NCI-H446 (cell line): ENCODE results near the gene MGLL.

Experiments used
- DNase-seq, 2 experiments: peaks; one replicate each; lab custom pipeline; 2025; lab: John Stamatoyannopoulos, UW

The MGLL gene

DNA sequence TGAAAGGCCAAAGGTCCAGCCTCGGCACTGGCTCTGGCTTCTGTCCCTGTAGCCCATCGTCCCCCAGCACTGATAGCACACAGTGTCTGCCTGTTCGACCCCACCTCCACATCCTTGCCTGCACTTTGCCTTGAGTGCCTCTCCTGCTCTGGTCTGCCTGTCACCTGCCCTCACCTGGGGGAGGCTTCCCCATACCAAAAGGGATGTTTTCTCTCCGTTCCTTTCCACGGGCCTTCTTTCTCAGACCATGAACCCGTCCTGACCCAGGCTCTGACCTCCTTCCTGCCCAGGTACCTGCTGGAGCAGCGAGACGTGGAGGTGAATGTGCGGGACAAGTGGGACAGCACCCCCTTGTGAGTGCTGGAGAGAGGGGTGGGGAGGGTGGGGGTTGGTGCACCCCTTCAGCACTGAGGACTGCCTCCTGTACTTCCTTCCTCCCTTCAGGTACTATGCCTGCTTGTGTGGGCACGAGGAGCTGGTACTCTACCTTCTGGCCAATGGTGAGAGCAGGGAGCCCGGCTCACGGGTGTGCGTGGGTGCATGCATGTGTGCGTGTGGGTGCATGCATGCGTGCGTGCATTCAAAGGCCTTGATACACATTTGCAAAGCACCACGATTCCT, 148.1 kb downstream of the MGLL start:
- no peak for DNase-seq

DNA sequence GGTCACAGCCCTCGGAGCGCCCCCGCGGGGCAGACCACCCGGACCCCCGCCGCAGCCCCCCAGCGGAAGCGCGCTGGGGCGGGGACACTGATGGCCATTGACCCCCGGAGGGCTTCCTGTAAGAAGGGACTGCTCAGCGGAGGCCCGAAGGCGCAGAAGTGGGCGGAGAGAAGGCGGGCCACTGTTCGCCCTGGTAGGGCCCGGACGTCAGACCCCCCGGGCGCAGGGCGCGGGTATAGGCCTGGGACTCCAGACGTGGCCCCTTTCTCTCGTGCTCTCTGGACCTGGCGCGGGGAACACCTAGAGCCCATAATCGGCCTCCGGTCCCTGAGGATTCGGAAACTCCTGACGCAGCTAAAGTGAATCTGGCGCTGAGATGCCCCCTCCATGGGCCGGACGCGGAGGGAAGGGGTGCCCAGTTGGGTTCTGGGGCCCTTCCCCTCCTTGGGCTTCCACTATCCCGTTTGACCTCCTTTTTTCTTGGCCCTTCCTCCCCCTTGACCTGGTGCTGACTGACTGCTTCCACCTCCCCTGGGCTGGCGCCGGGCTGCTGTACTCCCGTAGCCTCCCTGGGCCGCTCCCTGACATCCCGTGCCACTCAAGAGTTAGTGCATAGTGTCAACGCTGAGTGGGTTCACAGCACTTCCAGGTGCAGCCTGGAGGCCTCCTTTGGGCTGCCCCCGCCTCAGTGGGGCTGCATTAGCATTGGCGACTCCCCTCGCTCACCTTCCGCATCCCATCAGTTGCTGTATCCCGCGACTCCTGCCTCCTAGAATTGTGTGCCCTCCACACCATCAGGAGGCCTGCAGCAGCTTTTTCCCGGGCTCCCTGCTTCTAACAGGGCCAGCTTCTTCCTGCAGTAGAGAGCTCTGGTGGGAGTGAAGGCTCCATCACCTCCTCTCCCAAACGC, 148.9 kb downstream of the MGLL start:
- DNase-seq = peak in 1 of 2 experiments; percentile 43

DNA sequence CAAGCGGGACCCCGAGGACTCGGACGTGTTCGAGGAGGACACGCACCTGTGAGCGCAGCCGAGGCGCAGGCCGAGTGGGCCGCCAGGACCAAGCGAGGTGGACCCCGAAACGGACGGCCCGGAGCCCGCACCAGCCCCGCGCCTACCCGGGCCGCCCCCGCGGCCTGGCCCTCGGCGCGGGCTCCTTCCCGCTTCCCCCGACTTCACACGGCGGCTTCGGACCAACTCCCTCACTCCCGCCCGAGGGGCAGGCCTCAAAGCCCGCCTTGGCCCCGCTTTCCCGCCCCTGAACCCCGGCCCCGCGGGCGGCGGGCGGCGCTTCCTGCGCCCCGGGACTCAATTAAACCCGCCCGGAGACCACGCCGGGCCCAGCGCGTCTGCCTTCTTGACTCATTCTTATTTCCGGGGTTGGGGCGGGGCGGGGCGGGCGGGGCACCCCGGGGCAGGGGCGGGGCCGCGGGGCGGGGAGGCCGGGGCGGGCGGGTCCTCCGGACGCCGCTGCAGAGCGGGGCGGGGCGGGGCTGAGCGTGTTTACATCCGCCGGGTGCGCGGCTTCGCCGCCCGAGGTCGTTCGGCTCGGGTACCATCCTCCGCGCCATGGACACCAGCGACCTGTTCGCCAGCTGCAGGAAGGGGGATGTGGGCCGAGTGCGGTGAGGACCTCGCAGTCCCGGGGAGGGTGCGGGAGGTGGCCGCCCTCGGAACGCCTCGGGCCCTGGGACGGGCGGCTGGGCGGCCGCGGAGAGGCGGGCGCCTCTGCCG, 149.7 kb downstream of the MGLL start, which contains the start of gene ABTB1:
TSS of gene ABTB1 (plus strand) at position 524 of the 762 bp plus-strand sequence. CDS start at position 598, 74 bp downstream.
- peak; percentile 43 to 83 for DNase-seq

DNA sequence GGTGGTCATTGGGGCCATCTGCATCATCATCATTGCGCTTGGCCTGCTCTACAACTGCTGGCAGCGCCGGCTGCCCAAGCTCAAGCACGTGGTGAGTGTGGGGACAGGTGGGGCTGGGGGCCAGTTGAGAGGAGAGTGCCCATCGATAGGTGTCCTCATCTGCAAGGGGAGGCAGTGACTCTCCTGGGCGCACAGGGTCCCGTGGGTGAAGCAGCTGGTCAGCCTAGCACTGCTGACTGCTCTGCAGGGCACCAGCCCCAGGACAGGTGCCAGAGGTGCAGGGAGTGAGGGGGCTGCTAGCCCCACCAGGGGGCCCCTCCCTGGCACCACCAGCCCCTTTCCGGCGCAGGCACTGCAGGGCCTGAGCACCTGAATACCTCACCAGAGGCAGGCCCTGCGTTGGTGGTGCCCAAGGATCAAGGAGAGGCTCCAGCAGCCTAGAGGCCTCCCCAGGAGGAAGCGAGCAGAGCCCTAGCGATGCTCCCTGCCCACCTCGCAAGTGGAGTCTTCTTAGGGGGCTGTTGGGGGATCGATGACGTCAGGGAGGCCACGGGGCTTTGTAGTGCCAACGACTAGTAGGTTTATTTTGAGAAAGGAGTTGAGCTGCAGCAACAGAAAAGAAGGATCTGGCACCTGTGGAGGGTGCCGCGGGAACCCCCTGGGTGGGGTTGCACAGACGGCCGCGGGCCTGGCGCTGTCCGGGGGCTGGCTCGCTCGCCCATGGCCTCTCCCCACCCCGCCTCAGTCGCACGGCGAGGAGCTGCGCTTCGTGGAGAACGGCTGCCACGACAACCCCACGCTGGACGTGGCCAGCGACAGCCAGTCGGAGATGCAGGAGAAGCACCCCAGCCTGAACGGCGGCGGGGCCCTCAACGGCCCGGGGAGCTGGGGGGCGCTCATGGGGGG, 150.5 kb downstream of the MGLL start:
- no peak for DNase-seq

DNA sequence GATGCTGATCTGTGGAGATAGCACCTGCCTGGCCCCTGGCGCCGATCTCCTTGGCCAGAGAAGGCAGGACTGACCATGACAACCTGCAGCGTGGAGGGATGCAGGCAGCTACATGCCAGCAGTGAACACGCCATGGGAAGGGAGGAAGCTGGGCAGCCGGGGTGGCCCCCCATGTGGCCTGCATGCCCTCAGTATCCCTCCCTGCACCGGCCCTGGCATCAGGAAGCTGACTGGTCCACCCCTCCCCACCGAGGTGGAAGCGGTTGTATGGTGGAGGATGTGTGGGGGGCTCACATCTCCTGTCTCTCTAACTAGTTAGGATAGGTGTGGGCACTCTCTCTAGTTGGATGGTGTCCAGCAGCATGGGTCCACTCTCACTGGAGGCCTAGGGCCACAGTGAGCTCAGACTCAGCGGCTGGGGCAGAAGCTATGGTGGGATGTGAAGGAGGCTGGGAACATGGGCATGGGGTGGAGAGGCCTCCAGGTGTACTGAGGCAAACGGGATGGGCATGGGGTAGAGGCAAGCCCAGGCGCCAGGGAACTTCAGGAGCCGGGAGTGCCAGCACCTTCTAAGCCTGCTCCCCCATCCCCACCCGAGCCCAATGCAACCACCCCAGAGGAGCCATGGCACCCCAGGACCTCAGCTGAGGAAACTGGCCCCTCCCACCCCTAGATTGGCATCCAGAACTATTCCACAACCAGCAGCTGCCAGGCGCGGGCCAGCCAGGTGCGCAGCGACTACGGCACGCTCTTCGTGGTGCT, 151.4 kb downstream of the MGLL start:
- DNase-seq = no peak

DNA sequence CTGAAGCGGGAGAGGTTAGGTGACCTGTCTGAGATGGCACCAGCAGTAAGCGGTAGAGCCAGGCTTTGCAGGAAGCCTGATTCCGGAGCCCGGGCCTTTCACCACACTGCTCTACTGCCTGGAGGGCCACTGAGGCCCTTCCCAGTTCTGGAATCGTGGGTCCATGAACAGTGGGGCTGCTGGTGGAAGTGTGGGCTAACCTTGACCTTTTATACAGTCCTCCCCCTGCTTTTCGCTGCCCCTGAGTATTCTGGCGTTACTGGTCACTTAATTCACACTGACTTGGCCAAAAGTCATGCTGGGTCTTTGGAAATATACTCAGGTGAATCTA, 152.1 kb downstream of the MGLL start:
- DNase-seq = no peak

DNA sequence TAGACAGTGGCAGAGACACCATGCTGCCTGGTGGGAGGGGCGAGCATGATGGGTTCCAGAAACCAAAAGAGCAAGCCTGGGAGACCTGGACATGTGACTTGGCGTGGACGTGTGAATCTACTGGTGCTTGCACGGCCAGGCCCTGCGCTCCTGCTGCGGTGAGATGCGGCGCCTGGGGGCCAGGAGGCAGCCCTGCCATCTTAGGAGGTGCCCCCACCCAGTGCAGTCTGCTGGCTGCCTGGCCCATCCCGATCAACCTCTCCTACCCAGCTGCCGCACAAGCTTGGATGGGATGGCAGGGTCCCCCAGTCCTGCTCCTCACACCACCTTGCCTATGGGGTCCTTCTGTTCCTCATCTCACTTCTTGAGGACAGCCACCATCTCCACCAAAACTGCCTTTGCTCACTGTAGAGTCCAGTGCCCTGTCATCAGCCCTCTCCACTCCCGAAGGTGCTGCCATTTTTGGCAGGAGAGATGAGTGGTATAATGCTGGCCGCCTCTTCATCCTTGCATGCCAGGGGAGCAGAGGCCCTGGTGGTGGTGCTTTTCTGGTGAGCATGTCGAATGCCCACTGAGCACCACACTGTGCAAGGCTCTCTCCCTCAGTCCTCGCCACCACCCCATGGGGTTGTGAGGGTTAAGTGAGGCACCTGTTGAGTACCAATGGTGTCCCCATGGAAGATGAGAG, 152.6 kb downstream of the MGLL start:
- DNase-seq = no peak

DNA sequence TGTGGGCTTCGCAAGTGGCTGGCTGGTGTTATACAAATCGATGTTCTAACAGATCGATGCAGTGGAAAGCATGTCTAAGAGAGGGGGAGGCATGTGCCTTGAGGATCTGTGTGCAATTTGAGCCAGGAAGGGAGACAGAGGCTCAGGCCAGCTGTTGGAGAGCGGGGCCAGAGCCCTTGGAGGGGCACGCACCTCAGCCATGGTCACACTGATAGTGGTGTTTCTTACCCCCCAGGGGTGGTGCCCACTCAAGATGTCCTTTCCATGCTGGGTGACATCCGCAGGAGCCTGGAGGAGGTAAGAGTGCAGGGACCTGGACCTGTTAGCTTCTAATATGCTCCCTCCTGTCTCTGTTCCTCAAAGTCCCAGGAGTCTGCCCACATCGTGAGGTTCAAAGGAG, 153.4 kb downstream of the MGLL start:
- DNase-seq = no peak

DNA sequence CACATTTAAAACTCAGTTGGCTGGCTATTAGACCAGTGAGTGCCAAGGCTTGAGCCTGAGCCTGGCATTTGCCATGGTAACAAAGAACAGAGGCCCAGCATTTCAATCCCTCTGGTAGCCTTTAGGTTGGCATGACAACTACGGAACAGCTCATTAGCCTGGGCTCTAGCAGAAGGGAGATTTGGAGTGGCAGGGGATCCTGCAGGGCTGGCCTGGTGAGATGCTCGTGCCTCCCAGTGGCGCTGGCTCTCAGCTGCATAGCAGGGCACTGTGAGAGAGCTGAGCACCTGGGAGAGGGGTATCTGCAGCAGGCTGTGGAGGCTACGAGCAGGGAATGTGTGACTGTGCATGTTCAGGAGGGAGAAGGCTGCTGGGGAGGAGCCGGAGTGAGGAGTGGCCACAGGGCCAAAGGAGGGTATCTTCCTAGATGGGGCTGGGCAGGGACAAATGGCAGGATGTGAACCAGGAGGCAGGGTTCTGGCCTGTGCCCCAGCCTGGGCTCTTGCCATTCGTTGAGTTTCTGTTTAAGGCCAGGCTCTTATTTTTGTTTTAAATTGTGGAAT, 155.1 kb downstream of the MGLL start:
- peak; percentile 53 to 79 for DNase-seq

DNA sequence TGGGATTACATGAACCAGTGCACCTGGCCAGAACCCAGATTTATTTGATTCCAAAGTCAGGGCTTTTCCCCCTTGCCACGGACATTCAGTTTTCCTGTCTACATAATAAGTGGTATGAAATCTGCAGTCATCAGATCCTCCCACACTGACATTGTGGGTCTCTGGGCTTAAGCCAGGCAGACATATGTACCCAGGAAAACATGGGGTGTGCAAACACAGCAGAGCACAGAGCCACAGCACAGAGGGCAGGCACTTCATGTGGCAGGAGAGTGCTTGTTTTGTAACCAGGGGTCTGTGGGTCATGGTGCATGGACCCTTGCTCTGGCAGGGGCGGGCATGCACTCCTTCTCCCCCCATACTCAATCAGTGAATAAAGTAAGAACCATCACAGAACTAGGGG, 155.6 kb downstream of the MGLL start:
- DNase-seq = no peak

DNA sequence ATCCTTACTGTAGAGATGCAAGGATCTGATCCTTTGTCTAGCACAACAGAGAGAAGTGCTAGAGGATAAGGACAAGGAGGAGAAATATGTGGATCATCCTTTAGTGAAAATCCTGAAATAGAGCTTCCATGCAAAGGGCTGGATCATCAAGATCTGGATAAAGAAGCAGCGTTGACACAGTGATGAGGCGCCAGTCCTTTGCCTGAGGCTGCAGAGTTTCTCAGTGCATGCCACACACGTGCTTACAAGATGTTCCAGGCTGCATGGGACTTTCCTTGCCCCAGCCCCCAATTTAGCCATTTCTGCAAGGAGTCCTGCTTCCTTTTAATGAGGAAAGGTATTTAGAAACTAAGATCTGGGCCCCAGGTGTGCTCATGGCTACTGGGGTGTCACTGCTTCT, 156.7 kb downstream of the MGLL start:
- DNase-seq = no peak

DNA sequence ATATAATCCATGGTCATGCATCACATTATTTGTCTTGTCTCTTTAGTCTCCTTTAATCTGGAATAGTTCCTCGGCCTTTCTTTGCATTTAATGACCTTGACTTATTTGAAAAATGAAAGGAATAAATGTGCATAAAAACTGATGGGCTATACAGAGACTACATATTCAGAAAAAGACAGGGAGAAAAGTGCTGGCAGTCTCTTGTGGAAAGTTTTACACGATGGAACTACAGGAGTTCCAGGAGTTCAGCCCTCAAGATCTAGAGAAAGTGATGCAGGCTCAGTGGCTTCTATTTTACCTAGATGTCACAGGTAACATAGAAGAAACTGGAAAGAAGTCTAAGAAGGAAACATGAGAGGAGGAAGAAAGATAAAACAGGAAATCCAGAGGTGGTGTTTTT, 157.2 kb downstream of the MGLL start:
- DNase-seq = no peak

DNA sequence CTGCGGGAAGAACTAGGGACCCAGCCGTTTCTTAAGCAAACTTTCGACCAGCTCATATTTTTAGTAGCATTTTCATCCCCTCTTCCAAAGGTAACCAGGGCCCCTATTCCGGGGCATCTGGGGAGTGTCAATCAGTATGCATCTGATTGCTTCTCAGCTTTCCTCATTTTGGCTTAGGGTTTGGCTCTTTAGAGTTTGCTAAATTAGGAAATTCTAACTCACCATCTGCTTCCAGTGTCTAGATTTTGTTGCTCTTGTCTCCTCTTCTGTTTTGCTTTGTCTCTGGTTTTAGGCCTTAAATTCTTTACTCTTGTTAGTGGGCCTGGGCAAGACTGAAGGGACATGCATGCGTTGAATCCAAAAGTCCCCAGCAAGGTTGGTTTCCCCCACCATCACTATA, 159.2 kb downstream of the MGLL start:
- DNase-seq = peak in 1 of 2 experiments; percentile 55

DNA sequence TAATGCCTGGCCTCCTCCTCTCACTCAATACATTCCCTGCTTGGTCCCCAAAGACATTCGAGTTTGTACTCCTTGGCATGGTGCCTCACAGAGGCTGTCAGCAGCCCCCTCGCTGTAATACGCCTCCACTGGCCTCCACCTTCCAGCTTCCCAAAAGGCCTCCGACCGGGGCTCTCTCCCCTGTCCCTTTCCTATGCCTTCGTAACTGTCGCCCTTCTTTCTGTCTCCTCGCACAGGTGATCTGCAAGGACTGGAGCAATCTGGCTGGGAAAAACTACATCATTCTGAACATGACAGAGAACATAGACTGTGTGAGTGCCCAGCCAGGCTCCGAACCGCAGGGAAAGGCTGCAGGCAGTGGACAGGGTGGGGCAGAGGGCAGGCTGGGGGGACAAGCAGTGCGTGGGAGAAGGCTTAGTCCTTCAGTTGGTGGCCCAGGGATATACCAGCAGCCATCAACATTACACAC, 160.3 kb downstream of the MGLL start:
- no peak for DNase-seq

DNA sequence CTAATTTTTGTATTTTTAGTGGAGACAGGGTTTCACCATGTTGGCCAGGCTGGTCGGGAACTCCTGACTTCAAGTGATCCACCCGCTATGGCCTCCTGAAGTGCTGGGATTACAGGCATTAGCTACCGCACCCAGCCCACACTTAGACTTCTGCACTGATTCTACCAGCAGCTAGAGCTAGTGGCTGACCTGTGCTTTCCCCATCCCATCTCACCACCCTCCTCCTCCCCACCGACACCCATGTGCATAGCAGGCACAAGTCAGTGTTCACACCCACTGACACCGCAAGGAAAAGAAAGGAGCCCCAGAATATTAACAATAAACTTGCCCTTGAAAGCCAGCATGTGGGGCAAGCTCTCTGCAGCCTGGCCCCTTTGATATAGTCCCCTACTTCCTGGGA, 160.7 kb downstream of the MGLL start:
- DNase-seq = no peak

DNA sequence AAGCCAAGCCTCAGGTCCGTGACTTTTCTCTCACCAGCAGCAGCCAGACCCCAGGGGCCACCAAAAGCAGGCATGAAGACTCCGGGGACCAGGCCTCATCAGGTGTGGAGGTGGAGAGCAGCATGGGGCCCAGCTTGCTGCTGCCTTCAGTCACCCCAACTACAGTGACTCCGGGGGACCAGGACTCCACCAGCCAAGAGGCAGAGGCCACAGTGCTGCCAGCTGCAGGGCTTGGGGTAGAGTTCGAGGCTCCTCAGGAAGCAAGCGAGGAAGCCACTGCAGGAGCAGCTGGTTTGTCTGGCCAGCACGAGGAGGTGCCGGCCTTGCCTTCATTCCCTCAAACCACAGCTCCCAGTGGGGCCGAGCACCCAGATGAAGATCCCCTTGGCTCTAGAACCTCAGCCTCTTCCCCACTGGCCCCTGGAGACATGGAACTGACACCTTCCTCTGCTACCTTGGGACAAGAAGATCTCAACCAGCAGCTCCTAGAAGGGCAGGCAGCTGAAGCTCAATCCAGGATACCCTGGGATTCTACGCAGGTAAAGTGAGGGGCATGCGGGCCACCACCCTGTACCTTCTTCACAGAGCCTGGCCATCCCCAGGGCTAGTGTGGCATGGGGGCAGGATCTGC, 161.6 kb downstream of the MGLL start:
- DNase-seq = no peak

DNA sequence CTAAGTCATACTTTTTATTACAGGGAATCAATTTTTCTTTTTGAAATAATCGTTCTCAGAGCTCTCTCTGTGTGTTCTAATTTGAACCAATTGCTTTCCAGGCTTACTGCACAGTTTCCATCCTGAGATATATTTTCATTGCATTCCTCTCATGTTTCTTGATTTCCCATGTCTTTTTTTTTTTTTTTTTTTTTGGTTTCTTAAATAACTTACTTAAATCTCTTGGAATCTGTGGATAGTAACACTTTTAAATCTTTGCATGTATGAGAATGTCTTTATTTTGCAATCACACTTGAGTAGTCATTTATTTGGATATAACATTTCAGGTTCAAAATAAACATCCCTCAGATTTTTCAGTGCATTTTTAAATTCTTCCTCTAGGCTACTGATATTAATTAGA, 164.1 kb downstream of the MGLL start:
- no peak for DNase-seq

DNA sequence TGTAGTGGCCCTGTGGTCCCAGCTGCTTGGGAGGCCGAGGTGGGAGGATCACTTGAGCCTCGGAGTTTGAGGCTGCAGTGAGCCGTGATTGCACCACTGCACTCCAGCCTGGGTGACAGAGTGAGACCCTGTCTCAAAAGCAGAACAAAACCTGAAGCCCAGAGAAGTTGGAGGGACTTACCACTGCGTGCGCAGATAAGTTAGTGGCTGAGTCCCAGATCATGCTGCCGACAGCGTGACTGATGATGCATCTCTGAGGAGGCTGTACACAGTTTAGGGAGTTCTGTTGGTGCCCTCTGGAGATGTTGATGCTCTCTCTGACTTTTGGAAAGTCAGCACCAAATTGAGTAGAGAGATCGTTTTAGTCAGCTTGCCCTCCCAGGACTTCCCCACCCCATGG, 165.4 kb downstream of the MGLL start:
- no peak for DNase-seq

DNA sequence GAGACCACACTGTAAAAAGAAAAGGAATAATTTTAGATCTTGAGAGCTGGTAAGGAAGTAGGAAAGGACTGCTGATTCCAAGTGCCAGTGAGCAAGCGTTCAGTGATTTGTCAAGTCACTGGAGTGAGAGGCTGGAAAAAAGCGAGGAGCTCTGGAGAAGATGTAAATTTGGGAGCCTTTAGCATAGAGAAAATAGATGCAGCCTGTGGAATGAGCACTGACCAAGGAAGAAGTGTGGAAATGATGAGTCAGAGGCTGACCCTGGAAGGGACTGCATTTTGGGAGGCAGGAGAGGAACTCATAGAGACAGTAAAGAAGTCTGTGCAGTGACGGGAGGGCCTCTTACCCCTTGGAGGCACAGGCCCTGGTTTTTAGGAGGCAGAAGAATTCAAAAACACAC, 166.7 kb downstream of the MGLL start:
- DNase-seq = no peak
